T-helper 17 cell (primary cell): Measurements from ENCODE around the gene PIK3C2B. TPM values are rescaled to one million over a fixed set of nuclear protein-coding genes. Genes with fewer than 3 reads are reported as not detected.

ENCODE experiments used
- ATAC-seq: fragments of 150-1000 bp; cut with Tn5 transposase; 2 replicates; pipeline ENCODE4 v1.10.0; 2021; ENCODE audit warnings: mild to moderate bottlenecking, moderate library complexity
- DNase-seq, 3 donors: peaks; one replicate each; pipeline versions ENCODE4 v3.0.0 to v3.0.0-alpha.2; 2020 to 2021
- H3K9me3 ChIP-seq: one replicate; pipeline ENCODE4 v1.7.0; 2013; ENCODE audit warnings: low read length, mild to moderate bottlenecking; ENCODE audit not compliant: control insufficient read depth, poor library complexity, severe bottlenecking
- H3K27ac Mint-ChIP-seq: one replicate; pipeline ENCODE4 v1.8.0; 2022; ENCODE audit warnings: mild to moderate bottlenecking, moderate library complexity, mixed read lengths
- H3K27me3 Mint-ChIP-seq: one replicate; pipeline ENCODE4 v1.8.0; 2022; ENCODE audit warnings: mixed read lengths
- H3K36me3 Mint-ChIP-seq: one replicate; pipeline ENCODE4 v1.8.0; 2022; ENCODE audit warnings: low read depth, mixed read lengths
- H3K4me1 Mint-ChIP-seq: one replicate; pipeline ENCODE4 v1.8.0; 2022; ENCODE audit warnings: mild to moderate bottlenecking, mixed read lengths
- H3K4me3 Mint-ChIP-seq: one replicate; pipeline ENCODE4 v1.8.0; 2022; ENCODE audit warnings: mild to moderate bottlenecking, moderate library complexity, mixed read lengths
- total RNA-seq, 4 donors: library from RNA in 2 of 4; stranded (reverse) in 2 of 4; gene quantifications; one replicate each; pipeline ENCODE4 v1.2.3 and lab custom pipeline; 2022 to 2026

The PIK3C2B gene
- total RNA-seq, 2 donors from 2014 or later = 35.7 to 51.9 TPM

DNA sequence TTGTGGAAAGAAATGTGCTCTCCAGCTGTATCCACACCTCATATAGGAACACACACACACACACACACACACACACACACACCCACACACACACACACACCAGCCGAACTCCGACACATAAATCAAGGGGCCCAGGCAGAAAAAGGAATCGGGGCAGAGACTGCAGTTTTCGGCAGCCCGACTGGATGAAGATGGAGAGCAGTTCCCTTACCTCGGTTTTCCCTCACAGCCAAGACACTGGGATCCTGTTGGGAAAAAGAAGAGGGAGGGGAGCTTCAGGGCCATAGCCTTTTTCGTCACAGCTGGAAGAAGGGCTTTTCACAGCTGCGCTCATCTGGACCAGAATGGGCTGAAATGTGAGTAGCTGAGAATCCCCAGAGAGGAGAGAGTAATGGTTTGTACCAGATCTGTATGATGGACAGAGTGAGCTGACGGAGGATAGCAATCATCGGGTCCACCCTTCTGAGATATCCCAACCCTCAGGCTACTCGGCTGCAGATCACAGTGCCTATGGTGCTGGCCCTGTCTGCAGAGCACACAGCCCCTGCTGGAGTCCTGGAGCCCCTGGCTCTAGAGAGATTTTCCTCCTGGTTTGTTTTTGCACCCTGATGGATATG, 37.7 kb downstream of the PIK3C2B start:
- Mint-ChIP-seq H3K36me3 (peaks cover 6% of the 10 kb centered on the region), H3K4me3 (no peak overlapping the region), H3K27ac (peak overlapping the region; percentile 53), H3K4me1 (peaks cover 46% of the 10 kb centered on the region), H3K27me3 (no peaks in the 10 kb centered on the region)
- H3K9me3 ChIP-seq = no peaks in the 10 kb centered on the region
- DNase-seq (no peak), ATAC-seq (no peak)

DNA sequence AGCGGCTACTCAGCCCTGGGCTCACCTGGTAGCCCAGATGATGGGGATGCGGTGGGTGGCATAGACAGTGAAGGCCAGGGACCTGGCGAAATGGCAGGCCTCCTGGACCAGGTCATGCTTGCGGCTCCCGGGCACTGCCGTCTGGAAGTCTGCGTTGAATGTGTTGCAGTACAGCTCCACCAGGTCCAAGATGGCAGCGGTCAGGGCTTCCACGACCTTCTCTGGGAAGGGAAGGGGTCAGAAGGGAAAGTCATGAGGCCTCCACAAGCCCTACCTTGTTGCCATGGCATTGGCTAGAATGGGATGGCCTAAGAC, 38.8 kb downstream of the PIK3C2B start:
- H3K36me3 Mint-ChIP-seq = peaks cover 6% of the 10 kb centered on the region
- DNase-seq = no peak
- no peaks in the 10 kb centered on the region for H3K9me3 ChIP-seq
- no peak overlapping the region for H3K4me3 Mint-ChIP-seq
- no peaks in the 10 kb centered on the region for H3K27me3 Mint-ChIP-seq
- ATAC-seq = no peak
- H3K4me1 Mint-ChIP-seq = peaks cover 43% of the 10 kb centered on the region
- peak overlapping the region; percentile 53 for H3K27ac Mint-ChIP-seq

DNA sequence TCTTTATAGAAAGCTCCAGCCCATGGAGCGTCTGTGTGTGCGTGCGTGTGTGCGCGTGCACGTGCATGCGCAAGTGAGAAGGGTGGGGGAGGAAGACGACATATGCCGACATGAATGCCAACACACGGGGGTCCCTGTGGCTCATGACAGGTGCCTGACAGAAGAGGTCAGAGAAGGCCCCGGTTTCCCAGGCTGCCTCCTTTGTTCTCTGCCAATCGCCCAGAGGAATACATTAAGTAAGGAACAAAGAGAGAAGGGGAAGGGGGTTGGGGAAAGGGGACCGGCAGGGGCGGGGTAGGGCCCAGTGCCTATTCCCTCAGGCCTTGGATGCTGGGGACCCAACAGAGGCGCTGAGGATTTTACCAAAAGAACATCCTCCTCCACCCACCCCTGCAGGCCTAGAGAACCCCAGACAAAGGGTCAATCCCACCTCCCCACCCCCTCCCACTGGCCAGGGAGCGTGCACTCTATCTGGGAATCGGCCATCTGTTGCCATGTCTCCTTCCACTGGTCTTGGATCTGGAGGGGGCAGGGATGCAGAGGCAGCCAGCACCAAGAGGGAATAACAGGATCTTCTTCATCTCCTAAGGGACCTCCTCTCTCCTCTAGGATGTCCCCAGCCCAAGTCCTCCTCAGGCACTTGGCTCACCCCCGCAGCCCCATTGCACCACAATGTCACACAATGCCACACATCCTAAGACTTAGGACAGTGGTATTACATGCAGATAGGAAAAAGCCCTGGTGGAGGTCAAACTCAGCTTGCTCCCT, 39.4 kb downstream of the PIK3C2B start:
- Mint-ChIP-seq H3K4me1 (peaks cover 42% of the 10 kb centered on the region), H3K27ac (peak overlapping the region; percentile 99), H3K36me3 (peaks cover 6% of the 10 kb centered on the region), H3K4me3 (no peak overlapping the region), H3K27me3 (no peaks in the 10 kb centered on the region)
- no peaks in the 10 kb centered on the region for H3K9me3 ChIP-seq
- DNase-seq (no peak), ATAC-seq (no peak)

DNA sequence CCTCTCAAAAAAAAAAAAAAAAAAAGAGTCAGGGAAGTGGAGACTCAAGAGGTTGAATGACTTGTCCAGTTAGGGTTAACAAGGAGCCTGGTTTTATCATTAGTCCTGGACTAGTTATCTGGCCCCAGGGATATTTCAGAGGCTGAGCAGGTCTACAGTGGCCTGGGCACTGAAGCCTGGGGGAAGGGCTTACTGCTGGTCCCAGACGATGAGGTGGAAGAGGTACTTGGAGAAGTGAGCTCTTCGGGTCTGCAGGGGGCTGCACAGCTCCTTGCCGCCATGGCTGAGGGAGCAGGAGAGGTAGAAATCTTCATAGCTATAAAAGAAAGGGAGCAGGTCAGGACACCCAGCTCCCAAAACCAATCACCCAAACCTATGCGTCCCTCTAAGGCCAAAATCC, 40.1 kb downstream of the PIK3C2B start:
- H3K27ac Mint-ChIP-seq = peak overlapping the region; percentile 99
- ATAC-seq (no peak), DNase-seq (no peak)
- no peaks in the 10 kb centered on the region for H3K27me3 Mint-ChIP-seq
- H3K4me1 Mint-ChIP-seq = peaks cover 36% of the 10 kb centered on the region
- no peaks in the 10 kb centered on the region for H3K9me3 ChIP-seq
- H3K36me3 Mint-ChIP-seq = peaks cover 5% of the 10 kb centered on the region
- no peak overlapping the region for H3K4me3 Mint-ChIP-seq

DNA sequence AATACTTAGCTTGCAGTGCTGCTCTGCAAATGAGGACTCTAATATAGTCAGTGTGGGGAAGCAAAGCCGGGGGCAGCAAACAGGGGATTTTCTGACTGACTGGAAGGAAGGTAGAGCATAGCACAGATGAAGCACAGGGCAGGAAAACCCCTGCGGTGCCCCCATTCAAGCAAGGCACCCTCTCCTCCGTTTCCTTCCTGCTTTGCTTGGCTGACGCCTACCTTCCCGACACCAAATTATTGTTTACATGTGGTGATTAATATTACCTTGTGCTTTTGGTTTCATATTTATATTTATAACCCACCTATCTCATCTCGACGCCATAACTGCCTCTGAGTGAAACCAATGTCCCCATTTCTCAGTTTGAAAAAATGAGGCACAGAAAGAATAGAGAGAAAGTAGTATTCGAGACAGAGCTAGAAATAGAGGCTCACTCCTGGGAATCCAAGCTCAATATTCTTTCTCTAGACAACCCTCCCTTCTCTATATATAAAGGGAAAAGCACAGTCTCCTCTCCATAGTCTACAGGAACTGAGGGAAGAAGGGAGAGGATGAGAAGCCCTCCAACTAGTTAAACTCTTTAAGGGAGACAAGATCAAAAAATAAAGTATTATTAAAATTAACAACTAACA, 41.3 kb downstream of the PIK3C2B start:
- Mint-ChIP-seq H3K4me3 (peak overlapping the region; percentile 87), H3K4me1 (peaks cover 42% of the 10 kb centered on the region), H3K36me3 (peaks cover 5% of the 10 kb centered on the region), H3K27me3 (no peaks in the 10 kb centered on the region), H3K27ac (peak overlapping the region; percentile 99)
- DNase-seq = peak; percentile 60 to 75 (median 65)
- H3K9me3 ChIP-seq = no peaks in the 10 kb centered on the region
- ATAC-seq = peak; percentile 98

DNA sequence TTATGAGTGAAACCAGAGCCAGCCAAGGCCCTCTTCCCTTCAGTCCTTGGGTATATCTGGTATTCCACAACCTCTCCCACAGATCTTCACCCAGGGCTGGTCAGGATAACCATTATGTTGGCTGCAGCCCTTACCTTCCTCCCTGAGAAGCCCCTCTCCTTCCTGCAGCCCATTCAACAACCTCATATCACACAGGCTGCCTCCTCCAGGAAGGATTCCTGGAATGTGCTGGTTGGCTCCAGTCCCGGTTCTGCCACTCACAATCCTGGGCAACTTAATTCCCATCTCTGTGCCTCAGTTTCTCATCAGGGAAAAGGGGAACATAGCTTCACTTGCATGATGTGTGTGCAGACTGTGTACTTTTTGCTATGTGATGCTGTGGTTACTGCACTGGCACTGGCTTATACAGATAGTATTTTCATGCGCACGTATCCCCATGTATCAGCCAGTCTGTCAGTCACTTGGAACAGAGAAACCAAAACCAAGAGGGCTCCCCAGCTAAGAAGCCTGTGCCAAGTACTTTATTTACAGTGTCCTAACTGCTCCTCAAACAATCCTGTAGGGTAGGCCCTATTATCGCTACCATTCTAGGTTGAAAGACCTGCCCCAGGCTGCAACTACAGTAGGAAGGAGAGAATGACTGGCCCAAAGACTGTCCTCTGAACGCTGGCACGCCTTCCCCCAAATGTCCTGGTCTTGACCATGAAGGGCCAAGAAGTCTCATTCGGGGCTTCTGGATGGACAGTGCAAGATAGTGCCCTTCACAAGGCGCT, 43.1 kb downstream of the PIK3C2B start:
- no peaks in the 10 kb centered on the region for H3K9me3 ChIP-seq
- Mint-ChIP-seq H3K27ac (peak overlapping the region; percentile 99), H3K4me1 (peaks cover 42% of the 10 kb centered on the region), H3K36me3 (peaks cover 7% of the 10 kb centered on the region), H3K4me3 (peak overlapping the region; percentile 9), H3K27me3 (no peaks in the 10 kb centered on the region)
- DNase-seq (no peak), ATAC-seq (no peak)

DNA sequence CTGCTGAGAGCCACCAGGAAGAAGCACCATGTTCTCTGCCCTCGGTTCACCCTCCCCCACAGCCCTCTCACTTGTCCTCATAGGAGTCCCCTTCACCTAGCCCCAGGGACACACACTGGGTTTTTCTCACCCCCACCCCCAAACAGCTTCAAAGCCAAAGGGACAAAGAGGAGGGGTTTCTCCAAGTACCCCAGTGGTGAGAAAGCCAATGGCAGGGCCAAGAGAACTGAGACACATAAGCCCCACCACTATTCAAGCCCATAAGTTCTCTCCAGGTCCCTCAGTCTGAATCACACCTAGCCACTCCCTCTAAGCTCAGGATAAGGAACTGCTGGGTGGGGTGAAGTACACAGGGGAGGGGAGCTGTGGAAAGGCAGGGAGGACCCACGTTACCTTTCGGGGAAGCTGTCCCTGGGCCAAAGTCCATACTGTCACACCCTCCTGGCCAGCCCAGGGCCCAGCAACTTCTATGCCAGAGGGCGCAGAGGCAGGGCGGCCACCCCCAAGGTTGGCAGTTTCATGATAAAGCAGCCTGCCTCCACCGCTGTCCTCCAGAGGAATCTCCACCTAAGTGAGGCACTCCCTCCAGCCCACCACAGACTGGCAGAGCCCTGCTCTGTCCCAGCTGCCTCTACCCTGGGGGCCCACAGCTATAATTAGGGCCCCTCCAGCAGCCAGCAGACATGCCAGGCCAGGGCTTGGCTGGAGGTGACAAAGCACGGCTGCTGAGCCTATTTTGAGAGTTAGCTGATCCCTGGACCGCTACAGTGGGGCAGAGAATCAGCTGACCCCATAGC, 43.9 kb downstream of the PIK3C2B start:
- H3K36me3 Mint-ChIP-seq = peaks cover 9% of the 10 kb centered on the region
- DNase-seq (no peak), ATAC-seq (no peak)
- peaks cover 46% of the 10 kb centered on the region for H3K4me1 Mint-ChIP-seq
- no peaks in the 10 kb centered on the region for H3K27me3 Mint-ChIP-seq
- peak overlapping the region; percentile 36 for H3K4me3 Mint-ChIP-seq
- H3K27ac Mint-ChIP-seq = peak overlapping the region; percentile 99
- H3K9me3 ChIP-seq = no peaks in the 10 kb centered on the region

DNA sequence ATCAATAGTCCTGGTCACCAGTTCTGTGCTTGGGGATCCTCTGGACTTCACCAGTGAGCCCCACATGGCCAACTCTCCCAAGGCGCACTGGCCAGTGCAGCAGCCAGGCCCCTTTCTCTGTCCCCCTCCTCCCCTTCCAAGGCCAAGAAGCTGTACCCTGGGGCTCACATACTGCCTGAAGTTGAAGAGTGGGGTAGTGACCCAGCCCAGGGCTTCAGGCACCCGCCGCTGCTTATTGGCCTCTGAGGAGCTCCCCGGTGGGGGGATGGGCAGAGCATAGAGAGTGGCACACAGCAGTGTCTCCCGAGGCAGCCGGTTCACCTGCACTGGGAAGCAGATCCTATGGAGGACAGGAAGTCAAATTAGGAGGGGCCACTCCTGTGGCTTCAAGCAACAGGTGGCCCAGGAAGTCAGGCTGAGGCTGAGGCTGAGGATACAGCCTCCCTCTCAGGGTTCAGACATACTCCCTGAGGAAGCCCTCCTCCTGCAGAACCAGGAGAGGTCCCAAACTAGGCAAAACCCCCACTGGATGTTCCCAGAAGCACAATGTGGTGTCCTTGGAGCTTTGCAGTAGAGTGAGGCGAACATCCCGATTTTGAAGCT, 44.8 kb downstream of the PIK3C2B start:
- Mint-ChIP-seq H3K27ac (peak overlapping the region; percentile 99), H3K4me1 (peaks cover 43% of the 10 kb centered on the region)

DNA sequence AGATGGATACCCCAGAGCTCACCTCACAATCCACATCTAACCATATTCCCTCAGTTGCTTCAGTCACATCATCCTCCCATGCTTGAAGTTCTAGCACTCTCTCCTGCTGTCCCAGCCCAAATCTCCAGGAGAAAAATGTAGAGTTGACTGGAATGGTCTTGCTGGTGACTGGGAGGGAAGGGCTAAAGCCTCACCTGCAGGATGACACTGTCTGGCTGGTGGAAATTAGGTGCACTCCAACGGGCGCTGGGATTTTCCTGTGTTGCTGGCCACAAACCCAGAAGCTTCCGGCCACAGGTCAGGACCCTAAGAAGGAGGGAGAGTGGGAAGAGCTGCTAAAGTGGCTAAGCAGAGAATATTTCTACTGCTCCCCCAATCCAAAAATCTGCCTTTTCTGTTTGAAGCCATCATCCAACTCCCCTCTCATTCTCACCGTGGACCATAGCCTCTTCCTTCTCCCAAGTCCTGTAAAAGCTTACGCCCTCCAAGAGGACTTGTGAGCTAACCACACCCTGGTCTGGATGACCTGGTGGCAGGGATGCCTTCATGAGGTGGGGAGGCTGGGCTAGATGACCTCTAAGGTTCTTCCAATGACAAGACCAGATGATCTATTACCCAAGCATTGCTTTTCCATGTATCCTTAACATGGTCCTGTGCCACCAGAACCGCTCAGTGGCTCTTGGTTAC, 45.5 kb downstream of the PIK3C2B start:
- H3K9me3 ChIP-seq = no peaks in the 10 kb centered on the region
- peaks cover 43% of the 10 kb centered on the region for H3K4me1 Mint-ChIP-seq
- H3K36me3 Mint-ChIP-seq = peaks cover 6% of the 10 kb centered on the region
- no peak for DNase-seq
- ATAC-seq = no peak
- H3K27me3 Mint-ChIP-seq = no peaks in the 10 kb centered on the region
- peak overlapping the region; percentile 99 for H3K27ac Mint-ChIP-seq
- no peak overlapping the region for H3K4me3 Mint-ChIP-seq

More for the DNA sequence above, 44.8 kb downstream of the PIK3C2B start:
- no peaks in the 10 kb centered on the region for H3K9me3 ChIP-seq
- no peaks in the 10 kb centered on the region for H3K27me3 Mint-ChIP-seq
- H3K36me3 Mint-ChIP-seq = peaks cover 6% of the 10 kb centered on the region
- no peak overlapping the region for H3K4me3 Mint-ChIP-seq
- no peak for DNase-seq
- ATAC-seq = no peak

DNA sequence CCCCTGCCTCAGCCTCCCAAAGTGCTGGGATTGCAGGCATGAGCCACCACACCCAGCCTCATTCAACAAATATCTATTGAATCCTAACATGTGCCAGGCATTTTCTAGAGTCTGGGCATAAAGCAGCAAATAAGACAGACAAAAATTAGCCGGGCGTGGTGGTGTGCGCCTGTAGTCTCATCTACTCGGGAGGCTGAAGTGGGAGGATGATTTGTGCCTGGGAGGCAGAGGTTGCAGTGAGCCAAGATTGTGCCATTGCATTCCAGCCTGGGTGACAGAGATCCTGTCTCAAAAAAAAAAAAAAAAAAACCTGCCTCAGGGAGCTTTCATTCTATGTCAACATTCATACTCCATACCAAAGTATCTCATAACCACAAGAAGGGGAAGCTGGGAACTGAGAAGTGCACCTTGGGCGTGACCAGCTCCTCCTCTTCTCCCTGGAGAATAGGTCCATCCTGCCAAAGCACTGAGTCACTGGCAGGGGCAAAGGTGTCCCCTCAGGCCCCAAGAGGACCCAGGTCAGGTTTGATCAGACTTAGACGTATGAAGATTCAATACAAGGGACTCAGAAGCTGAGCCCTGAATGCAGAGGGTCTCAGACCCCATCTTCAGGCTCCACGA, 46.2 kb downstream of the PIK3C2B start:
- Mint-ChIP-seq H3K4me1 (peaks cover 40% of the 10 kb centered on the region), H3K27me3 (no peaks in the 10 kb centered on the region), H3K27ac (peak overlapping the region; percentile 99), H3K36me3 (peaks cover 6% of the 10 kb centered on the region), H3K4me3 (no peak overlapping the region)
- H3K9me3 ChIP-seq = no peaks in the 10 kb centered on the region
- ATAC-seq (no peak), DNase-seq (no peak)

DNA sequence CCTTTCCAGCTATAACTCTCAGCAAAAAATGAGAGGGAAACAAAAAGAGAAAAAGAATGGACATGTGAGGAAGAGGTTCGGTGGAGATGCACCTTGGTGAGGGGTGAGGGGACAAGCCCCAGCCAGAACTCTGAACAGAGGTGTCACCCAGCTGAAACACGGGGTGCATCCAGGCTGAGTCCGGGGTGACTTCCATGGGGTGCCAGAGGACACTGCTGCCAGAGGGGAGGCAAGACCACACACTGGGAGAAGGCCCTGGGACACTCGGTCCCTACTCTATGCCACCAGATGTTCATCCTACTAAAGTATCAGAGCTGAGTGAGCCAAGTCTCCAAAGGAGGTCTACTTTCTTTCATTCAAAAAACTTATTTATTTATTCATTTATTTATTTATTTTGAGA, 46.9 kb downstream of the PIK3C2B start:
- Mint-ChIP-seq H3K27ac (peak overlapping the region; percentile 99), H3K27me3 (no peaks in the 10 kb centered on the region), H3K4me3 (no peak overlapping the region), H3K4me1 (peaks cover 33% of the 10 kb centered on the region), H3K36me3 (peaks cover 4% of the 10 kb centered on the region)
- DNase-seq (no peak), ATAC-seq (no peak)
- no peaks in the 10 kb centered on the region for H3K9me3 ChIP-seq
